GM19240 (cell line): ENCODE data around the gene DCAF15.
"Not testable (repeated sequence)": the region's sequence is repeated elsewhere in the genome, so short reads cannot be mapped to it uniquely, and the experiment has no call there.

Experiments used
- DNase-seq: peaks from one replicate; pipeline ENCODE4 v3.0.0; 2011; ENCODE audit warnings: low spot score; ENCODE audit not compliant: insufficient read length

The DCAF15 gene, protein sequence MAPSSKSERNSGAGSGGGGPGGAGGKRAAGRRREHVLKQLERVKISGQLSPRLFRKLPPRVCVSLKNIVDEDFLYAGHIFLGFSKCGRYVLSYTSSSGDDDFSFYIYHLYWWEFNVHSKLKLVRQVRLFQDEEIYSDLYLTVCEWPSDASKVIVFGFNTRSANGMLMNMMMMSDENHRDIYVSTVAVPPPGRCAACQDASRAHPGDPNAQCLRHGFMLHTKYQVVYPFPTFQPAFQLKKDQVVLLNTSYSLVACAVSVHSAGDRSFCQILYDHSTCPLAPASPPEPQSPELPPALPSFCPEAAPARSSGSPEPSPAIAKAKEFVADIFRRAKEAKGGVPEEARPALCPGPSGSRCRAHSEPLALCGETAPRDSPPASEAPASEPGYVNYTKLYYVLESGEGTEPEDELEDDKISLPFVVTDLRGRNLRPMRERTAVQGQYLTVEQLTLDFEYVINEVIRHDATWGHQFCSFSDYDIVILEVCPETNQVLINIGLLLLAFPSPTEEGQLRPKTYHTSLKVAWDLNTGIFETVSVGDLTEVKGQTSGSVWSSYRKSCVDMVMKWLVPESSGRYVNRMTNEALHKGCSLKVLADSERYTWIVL

DNA sequence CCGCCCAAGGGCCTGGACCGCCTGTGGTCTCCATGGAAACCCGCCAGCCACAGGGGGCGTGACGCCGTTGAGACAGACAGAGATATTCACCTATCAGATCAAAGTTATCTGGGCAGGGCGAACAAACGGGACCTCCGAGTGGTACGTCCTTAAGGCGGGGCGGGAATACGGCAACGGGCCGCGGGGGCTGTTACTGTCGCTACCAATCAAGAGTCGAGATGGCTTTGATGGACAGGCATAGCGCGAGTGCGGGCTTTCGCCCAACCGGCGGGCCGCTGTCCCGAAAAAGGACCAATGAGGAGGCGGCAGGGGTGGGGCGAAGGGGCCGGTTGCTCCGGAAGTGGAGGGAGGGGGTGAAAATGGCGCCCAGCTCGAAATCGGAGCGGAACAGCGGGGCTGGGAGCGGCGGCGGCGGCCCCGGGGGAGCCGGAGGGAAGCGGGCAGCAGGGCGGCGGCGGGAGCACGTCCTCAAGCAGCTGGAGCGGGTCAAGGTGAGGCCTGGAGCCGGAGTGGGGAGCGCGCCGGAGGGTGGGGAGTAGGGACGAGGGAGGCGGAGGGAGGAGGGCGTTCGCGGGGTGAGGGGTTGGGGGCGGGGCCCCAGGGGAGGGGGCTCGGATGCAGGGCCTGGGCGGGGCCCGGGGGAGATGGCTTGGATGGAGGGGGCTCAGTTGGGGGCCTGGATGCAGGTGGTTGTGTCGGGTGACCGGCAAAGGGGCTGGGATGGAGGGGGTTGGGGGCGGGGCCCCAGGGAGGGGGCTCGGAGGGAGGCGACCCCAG, at the start of gene DCAF15:
Gene DCAF15 (plus strand): TSS at position 356 of the 777 bp plus-strand sequence. CDS start 4 bp downstream, at position 360.
- peak; percentile 100 for DNase-seq

GRCh38 chr19:13902993-13903555, 49.2 kb upstream of the DCAF15 start:
- DNase-seq = no peak

GRCh38 chr19:13905634-13906520, 46.4 kb upstream of the DCAF15 start, which contains the start of the genes BRME1 and CC2D1A:
Gene BRME1 (minus strand): TSS chr19:13906117. CDS start chr19:13904892, 1,225 bp downstream.
Gene CC2D1A (plus strand): TSS chr19:13906201. CDS start chr19:13906442, 241 bp downstream.
- peak; percentile 99 for DNase-seq

DNA sequence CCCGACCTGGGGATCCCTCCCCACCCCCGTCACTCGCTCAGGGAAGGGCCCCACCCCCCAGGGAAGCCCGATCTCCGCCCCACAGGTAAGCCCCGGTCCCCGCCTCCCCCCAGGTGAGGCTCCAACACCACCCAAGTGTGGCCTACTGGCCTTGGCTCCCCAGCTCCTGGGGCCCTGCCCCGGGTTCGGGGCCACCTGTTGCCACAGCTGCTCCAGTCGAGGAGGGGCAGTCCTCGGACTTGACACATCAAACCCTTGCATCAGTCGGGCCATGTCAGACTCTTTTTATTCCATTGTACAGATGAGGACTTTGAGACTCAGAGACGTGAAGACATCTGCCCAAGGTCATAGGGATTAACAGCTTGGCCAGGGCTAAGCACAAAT, 45.8 kb upstream of the DCAF15 start:
- DNase-seq = no peak

- no peak for DNase-seq
Observed at GRCh38 chr19:13906910-13907309, 45.4 kb upstream of the DCAF15 start.

DNA sequence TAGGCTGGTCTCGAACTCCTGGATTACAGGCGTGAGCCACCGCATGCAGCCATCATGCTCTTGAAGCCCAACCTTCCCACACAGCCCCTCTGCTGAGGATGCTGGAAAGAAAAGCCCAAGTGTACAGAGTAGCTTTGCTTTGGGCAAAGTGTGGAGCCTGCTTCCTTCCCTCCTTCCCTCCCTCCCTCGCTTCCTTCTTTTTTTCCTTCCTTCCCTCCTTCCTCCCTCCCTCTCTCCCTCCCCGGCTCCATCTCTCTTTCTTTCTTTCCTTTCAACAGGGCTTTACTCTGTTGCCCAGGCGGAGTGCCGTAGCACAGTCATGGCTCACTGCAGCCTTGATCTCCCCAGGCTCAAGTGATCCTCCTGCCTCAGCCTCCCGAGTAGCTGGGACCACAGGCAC, 43.6 kb upstream of the DCAF15 start:
- DNase-seq = no peak

DNA sequence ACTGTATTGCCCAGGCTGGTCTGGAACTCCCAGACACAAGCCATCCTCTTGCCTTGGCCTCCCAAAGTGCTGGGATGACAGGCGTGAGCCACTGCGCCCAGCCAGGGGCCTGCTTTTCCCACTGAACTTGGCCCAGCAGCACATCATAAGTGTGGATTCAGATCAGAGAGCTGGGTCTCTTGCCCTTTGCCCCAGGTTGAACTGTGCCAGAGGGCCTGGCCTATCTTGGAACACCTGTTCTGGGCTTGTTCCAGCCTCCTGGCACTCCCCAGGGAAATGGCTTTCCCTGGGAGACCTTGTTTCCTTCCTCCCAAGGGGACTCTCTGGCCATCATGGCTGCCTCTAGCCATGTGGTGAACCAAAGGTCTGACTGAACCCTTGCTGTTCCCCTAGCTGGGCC, 42.9 kb upstream of the DCAF15 start:
- no peak for DNase-seq

DNA sequence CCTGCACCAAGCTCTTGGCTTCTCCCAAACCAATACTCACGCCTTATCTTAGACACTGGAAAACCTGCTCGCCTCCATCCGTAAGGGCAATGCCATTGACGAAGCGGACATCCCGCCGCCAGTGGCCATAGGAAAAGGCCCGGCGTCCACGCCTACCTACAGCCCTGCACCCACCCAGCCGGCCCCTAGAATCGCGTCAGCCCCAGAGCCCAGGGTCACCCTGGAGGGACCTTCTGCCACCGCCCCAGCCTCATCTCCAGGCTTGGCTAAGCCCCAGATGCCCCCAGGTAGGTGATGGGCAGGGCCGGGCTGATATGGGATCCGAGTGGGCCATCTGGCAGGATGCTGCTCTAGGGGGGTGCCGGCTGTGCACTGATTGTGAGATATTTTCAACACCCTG, 39.0 kb upstream of the DCAF15 start:
- no peak for DNase-seq

DNA sequence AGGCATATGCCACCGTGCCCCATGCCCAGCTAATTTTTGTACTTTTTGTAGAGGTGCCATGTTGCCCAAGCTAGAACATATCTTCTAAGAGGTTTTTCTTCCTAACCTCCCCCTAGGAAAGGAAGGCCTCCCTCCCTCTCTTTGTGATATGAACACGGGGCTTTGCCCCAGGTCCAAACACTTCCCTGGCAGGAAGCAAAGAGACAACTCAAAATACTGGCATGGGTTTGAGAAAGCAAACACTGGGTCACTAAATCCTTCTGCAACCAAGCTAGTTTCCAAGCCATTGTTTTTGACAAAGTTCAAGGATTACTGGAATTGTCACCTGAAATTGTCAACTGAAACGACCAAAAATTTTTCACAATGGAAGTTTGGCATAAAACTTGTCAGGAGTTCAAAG, 37.5 kb upstream of the DCAF15 start:
- DNase-seq = no peak

GRCh38 chr19:13917888-13918406, 34.4 kb upstream of the DCAF15 start:
- DNase-seq = no peak

DNA sequence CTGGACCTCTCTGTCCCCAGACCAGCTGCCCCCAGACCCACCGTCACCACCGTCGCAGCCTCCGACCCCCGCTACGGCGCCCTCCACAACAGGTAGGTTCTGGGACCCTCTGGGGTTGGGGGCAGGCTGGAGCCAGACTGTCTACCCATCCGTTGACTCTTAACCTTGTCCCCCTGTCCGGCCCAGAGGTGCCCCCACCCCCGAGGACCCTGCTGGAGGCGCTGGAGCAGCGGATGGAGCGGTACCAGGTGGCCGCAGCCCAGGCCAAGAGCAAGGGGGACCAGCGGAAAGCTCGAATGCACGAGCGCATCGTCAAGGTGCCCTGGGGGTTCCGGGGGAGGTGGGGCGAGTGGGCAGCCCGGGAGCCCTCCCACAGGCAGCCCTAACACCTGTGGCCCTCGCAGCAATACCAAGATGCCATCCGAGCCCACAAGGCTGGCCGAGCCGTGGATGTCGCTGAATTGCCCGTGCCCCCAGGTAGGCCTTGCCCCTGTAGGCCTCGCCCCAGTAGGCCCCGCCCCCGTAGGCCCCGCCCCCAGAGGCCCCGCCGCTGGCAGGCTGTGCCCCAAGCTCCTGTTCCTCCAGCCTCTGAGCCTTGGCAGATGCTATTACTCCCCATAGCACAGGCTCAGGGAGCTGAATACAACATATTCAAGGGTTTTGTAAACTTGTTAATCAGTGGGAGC, 33.4 kb upstream of the DCAF15 start:
- DNase-seq = no peak

- no peak for DNase-seq
Observed at GRCh38 chr19:13920524-13920923, 31.8 kb upstream of the DCAF15 start.

- peak; percentile 59 for DNase-seq
Observed at GRCh38 chr19:13920940-13921747, 31.2 kb upstream of the DCAF15 start.

- DNase-seq = not testable (repeated sequence)
Observed at GRCh38 chr19:13922118-13922517, 30.2 kb upstream of the DCAF15 start.

GRCh38 chr19:13923194-13923987, 28.9 kb upstream of the DCAF15 start:
- no peak for DNase-seq

GRCh38 chr19:13926010-13926409, 26.3 kb upstream of the DCAF15 start:
- DNase-seq = no peak

- DNase-seq = no peak
Observed at GRCh38 chr19:13926715-13927114, 25.6 kb upstream of the DCAF15 start.

DNA sequence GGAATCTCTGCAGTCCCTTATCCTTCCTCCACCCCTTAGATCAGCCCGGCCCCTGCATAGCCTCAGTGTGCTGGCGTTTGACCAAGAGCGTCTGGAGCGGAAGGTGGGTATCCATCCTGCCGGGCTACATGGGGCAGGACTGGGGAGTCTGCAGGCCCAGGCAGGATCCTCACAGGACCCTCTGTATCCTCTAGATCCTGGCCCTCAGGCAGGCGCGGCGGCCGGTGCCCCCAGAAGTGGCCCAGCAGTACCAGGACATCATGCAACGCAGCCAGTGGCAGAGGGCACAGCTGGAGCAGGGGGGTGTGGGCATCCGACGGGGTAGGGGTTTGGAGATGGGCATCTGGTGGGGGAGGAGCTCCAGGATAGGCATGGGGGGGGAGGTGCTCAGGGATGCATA, 23.0 kb upstream of the DCAF15 start:
- no peak for DNase-seq
